ENCODE results near the gene NAPSA.
"Not testable (repeated sequence)": the region's sequence is repeated elsewhere in the genome, so short reads cannot be mapped to it uniquely, and the experiment has no call there.

Gene NAPSA

DNA sequence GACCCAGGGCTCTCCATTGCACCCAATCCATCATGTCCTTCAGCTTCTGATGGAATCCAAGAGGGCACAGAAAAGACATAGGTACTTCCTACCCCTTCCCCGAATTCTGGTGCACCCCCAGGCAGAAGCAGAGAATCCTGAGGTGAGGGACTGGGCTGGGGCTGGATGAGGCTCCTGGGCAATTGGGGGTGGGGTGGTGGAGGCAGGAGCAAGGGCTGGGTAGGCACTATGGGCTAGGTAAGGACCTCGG, 33.5 kb downstream of the NAPSA start:
- in situ Hi-C loops (cut with MboI; ENCODE audit: low sequenced_read_pairs): no loop called here

DNA sequence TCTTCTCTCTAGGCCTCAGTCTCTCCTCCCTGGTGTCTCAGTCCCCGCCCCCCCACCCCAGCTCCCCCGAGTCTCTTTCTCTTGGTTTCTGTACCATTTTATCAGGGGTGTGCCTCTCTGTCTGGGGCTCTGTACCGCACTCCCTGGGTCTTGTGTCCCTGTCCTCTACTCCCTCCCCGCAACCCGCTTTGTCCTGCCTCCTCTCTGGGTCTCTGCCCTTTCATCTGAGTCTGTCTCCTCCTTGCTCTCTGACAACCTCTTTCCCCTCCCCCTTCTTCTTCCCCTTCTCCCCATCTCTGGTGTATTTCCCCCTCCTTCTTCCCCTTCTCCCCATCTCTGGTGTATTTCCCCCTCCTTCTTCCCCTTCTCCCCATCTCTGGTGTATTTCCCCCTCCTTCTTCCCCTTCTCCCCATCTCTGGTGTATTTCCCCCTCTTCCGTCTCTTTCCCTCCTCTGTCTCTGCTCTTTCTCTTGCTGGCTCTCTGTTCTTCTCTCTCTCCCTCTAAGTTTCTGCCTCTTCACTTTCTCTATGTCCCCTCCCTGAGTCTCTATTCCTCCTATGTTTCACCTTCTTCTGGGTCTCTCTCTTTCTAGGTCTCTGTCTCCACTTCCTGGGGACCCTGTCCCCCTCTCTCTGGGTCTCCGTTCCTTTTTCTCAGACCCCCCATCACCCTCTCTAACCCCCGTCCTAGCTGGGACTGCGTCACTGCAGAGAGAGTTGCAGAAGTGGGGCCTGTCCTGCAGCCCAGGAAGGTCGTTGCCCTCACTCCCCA, 34.0 kb downstream of the NAPSA start:
- in situ Hi-C loops (cut with MboI; ENCODE audit: low sequenced_read_pairs): no loop called here

- in situ Hi-C loops (cut with MboI; ENCODE audit: low sequenced_read_pairs): no loop called here
Measured at GRCh38 chr19:50330365-50331078, 34.9 kb downstream of the NAPSA start.

DNA sequence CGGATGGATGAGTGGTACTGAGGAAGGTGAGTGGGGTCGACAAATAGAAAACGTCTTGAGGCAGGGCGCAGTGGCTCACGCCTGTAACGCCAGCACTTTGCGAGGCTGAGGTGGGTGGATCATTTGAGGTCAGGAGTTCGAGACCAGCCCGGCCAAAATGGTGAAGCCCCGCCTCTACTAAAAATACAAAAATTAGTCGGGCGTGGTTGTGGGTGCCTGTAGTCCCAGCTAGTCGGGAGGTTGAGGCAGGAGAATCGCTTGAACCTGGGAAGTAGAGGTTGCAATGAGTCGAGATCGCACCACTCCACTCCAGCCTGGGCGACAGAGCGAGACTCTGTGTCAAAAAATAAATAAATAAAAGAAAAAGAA, 35.5 kb downstream of the NAPSA start:
- in situ Hi-C loops (cut with MboI; ENCODE audit: low sequenced_read_pairs): not testable (repeated sequence)

DNA sequence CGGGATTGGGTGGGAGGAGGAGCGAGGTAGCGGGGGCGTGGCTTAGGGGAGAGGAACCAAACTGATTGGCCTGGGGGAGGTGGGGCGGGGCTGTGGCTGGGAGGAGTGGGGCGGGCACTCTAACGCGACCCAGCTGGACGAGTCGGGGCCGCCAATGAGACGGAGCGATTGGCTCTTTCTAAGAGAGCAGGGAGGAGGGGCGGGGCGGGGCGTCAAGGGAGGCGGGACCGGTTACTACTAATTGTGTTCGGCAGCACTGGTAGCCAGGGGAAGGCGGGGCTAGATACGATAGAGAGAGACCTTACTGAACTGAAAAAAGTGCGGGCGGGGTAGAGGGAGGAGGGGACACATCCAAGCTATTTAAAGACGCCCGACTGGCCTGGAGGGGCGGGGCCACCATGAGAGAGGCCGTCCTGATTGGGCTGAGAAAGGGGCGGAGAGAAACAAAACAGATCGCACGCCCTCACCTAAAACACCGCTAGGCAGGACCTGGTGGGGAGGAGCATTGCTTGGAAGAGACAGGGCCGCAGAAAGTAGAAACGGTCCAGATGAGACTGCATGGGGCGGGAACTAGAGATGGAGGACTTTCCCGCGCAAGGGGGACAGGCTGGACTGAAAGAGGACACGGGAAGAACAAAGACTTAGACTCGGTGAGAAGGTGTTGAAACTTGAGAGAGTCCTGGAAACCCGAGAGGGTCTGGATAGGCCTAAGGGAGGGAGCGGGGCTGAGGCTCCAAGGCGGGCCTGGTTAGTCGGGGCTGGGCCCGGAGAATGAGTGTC, 36.1 kb downstream of the NAPSA start, which contains the start of gene KCNC3:
TSS of gene KCNC3 (minus strand) at position 232 of the 780 bp plus-strand sequence. CDS start 295 bp downstream, outside the sequence.
- in situ Hi-C loops (cut with MboI; ENCODE audit: low sequenced_read_pairs): no loop called here

DNA sequence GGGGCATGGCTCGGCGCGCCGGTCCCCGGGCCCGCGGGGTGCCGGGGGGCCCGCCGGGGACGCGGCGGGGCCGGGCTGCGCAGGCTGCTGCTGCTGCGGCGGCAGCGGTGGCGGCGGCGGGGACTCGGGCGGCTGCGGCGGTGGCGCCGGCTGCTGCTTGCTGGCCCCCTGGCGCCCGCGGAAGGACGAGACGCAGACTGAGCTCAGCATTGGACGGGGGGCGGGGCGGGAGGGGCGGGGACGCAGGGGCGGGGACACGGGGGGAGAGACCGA, 36.6 kb downstream of the NAPSA start:
- in situ Hi-C loops (cut with MboI; ENCODE audit: low sequenced_read_pairs): no loop called here

- in situ Hi-C loops (cut with MboI; ENCODE audit: low sequenced_read_pairs): no loop called here
Measured at GRCh38 chr19:50328224-50328872, 37.1 kb downstream of the NAPSA start.

GRCh38 chr19:50327461-50328223, 37.8 kb downstream of the NAPSA start:
- in situ Hi-C loops (cut with MboI; ENCODE audit: low sequenced_read_pairs): no loop called here

DNA sequence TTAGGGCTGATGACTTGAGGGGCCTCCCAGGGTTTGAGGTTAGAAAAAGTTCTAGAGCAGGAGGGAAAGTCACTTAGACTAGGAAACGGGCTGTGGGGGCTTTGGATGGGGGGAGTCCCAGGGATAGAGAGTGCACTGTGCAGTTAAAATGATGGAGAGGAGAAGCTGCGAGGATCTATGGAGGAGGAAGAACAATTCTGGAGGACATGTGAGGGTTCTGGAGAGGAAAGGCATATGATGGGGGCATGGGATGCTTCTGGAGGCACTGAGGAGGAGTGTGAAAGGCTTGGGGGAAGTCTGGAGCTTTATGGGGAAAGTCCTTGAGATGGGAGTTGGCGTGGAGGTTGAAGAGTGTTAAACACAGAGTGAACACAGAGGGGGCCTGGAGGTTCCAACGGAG, 38.4 kb downstream of the NAPSA start:
- in situ Hi-C loops (cut with MboI; ENCODE audit: low sequenced_read_pairs): no loop called here

DNA sequence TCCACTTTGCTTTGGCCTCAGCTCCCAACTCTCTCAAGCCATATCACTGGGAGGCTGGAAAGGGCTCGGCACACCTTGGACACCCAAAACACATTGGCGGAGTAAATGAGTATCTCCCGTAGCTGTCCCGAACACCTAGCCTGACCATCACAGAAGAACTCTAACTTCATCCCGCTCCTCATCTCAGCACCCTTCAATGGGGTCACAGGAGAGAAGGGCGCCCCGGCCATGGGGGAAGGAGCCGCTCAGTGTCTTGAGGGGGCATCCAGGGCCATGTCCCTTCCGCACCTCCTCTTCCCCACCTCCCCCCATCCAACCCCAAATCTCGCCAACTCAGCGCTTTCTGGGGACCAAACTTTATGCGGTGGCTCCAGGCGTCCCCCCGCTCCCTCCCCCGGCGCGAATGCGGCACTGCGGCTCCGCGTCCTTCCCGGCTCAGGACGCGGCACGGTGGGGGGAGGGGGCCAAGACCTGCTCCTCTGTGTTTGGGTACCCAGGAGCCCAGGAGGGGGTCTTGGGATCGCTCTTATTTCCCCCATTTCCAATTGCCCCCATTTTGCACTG, 39.3 kb downstream of the NAPSA start:
- in situ Hi-C loops (cut with MboI; ENCODE audit: low sequenced_read_pairs): no loop called here

GRCh38 chr19:50325310-50326100, 39.9 kb downstream of the NAPSA start:
- in situ Hi-C loops (cut with MboI; ENCODE audit: low sequenced_read_pairs): no loop called here

DNA sequence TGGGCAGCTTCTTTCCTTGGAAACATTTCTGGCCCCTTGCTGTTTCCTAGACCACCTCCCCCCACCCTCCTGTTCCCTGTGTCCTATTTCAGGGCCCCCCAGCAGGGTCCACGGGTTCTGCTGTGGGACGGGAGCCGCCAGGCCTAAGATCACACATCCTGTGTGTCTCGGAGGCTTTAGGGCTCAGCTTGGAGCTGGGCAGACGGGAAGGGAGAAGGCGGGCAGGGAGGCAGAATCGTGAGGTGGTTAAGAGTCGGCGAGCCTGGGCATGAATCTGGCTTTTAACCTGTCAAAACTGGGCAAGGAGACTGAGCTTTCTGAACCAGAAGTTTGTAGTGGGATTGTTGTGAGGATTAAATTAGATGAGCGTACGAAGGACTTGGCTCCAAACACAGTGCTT, 41.1 kb downstream of the NAPSA start:
- in situ Hi-C loops (cut with MboI; ENCODE audit: low sequenced_read_pairs): no loop called here

DNA sequence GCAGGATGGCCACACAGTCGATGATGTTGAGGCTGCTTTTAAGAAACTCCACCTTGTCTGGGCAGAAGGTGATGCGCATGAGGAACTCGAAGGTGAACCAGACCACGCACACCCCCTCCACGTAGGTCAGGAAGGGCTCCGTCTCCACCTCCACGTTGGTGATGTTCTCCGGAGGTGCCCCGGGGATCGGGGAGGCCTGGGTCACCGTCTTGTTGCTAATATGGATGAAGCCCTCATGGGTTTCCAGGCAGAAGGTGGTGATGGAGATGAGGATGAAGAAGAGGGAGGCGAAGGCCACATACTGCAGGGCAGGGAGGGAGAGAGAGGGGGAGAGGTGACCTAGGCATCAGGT, 41.7 kb downstream of the NAPSA start:
- in situ Hi-C loops (cut with MboI; ENCODE audit: low sequenced_read_pairs): no loop called here

DNA sequence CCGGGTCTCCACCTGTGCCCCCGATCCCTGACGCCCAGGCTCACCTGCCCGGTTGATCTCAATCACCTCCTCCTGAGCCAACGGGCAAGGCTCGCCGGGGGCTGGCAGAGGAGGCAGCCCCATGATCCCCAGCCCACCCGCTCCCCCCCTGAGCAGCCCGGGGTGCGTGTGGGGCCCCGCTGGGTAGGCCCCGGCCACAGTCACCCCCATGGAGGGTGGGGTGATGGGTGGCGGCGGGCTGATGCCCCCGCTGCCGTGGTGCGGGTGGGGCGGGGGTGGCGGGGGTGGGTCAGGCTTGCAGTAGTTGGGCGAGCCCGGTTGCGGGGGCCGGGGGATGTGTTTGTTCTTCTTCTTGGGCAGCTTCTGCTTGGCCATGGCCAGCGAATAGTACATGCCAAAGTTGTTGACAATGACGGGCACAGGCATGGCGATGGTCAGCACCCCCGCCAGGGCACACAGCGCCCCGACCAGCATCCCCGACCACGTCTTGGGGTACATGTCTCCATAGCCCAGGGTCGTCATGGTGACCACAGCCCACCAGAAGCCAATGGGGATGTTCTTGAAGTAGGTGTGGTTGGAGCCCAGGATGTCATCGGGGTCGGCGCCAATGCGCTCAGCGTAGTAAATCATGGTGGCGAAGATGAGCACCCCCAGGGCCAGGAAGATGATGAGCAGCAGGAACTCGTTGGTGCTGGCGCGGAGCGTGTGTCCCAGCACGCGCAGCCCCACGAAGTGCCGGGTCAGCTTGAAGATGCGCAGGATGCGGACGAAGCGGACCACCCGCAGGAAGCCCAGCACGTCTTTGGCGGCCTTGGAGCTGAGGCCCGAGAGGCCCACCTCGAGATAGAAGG, 42.3 kb downstream of the NAPSA start:
- in situ Hi-C loops (cut with MboI; ENCODE audit: low sequenced_read_pairs): no loop called here

DNA sequence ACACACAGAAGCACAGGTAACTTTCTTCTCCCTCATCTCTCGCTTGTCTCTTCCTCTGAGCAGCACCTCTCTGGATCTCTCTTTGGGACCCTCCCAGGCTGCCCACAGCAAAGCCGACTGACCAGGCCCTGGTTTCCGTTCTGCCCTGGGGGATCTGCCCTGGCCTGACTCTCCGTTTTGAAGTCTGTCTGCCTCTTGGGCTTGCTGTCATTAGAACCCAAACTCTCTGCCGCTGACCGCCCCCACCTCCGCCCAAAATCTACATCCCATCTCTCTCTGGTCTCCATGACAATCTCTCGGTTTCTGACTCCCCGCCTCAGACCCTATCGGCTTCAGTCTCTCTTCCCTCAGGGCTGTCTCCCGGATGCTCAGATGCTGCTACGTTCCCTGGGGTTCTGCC, 43.2 kb downstream of the NAPSA start:
- in situ Hi-C loops (cut with MboI; ENCODE audit: low sequenced_read_pairs): no loop called here

DNA sequence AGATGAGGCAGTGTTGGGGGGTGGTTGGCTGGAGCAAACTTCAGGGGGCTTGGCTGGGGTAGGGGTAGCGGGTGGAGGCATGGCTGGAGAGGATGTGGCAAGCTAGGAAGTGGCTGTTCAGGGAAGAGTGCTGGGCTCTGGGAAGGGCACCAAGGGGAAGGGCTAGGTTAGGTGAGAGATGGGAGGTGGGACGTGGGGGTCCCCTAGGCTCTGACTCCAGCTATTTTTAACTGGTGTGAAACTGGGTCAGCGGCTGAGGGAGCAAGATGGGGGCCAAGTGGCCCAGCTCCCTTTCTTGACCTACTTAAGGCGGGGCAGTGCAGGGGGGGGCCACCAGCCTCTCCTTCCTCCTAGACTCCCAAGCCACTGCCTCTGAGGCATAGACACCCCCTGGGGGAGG, 43.6 kb downstream of the NAPSA start:
- in situ Hi-C loops (cut with MboI; ENCODE audit: low sequenced_read_pairs): no loop called here

DNA sequence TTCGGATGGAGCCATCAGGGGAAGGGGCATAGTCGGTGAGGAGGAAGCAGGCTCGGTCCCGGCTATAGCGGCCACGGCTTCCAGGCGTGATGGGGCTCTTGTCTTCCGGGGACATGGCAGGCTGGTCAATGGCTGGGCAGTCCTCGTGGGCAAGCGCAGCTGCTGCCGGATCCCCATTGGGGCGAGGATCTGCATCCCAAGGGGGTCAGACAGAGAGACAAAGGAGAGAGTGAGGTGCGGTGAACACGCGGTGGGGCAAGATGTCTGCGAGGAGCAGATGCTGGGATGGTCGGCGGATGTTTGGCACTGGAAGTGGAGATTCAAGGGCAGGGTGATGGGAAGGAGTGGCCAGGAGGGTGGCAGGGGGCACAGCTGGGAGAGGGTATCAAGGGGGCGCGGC, 44.8 kb downstream of the NAPSA start:
- in situ Hi-C loops (cut with MboI; ENCODE audit: low sequenced_read_pairs): no loop called here

DNA sequence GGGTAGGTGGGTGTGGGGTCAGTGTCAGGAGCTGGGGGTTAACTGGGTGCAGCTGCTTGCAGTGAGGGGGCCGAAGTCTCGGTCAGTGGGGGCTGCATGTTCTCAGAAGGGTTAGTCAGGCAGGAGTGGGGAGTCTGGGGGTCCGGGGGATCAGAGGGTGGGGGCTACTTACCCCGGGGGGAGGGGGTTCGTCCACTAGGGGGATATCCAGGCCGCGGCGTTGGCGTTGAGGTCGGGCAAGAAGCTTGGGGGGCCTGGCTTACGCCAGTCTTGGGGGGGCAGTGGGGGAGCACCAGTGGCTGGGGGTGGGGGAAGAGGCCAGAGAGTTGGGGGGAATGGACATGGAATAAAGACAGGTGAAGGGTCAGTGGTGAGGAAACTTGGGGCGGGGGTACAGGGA, 45.4 kb downstream of the NAPSA start:
- in situ Hi-C loops (cut with MboI; ENCODE audit: low sequenced_read_pairs): no loop called here

DNA sequence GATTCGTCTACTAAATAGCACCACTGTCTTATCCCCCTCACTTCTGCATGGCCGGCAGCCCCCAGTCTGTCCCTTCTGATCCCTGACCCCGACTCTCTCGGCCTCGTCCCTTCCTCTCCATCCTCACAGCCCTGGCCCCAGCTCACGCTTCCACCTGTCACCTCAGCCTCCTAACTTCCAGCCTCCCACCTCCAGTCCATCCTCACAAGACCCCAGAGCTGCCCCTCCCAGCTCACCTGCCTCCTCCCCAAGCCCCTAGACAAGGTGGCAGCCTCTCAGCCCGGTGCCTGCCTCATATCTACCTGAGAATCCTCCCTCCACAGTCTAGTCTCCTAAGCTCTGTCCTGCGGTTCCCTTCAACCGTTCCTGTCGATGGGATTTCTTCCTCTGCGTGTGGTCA, 46.3 kb downstream of the NAPSA start:
- in situ Hi-C loops (cut with MboI; ENCODE audit: low sequenced_read_pairs): no loop called here

All from HL-60/S4 treated with retinoic acid at 250 ng/mL for 4 days and 3 days (cell line).